Stimulated activated effector memory CD8-positive, alpha-beta T cell treated with anti-CD3 and anti-CD28 coated beads, Interleukin-12 subunit alpha, Interleukin-12 subunit beta, amount 100 ng/mL, for 72 hours (primary cell): Measurements from ENCODE around the gene ATP13A4.

Source experiments
- ATAC-seq: fragments of 150-1000 bp; cut with Tn5 transposase; 2 replicates; pipeline ENCODE4 v1.10.0; 2021
- DNase-seq, 2 donors: peaks; one replicate each; pipeline ENCODE4 v3.0.0; 2021 to 2022; ENCODE audit warnings: low spot score in 2 of 2
- H3K27ac Mint-ChIP-seq: one replicate; pipeline ENCODE4 v1.8.0; 2022; ENCODE audit warnings: mild to moderate bottlenecking, mixed read lengths
- H3K36me3 Mint-ChIP-seq: one replicate; pipeline ENCODE4 v1.8.0; 2022; ENCODE audit warnings: mild to moderate bottlenecking, mixed read lengths
- H3K4me1 Mint-ChIP-seq: one replicate; pipeline ENCODE4 v1.8.0; 2022; ENCODE audit warnings: mixed read lengths
- H3K4me3 Mint-ChIP-seq: one replicate; pipeline ENCODE4 v1.8.0; 2022; ENCODE audit warnings: mild to moderate bottlenecking, mixed read lengths
- H3K9me3 Mint-ChIP-seq: one replicate; pipeline ENCODE4 v1.8.0; 2022; ENCODE audit warnings: mixed read lengths

The ATP13A4 gene

DNA sequence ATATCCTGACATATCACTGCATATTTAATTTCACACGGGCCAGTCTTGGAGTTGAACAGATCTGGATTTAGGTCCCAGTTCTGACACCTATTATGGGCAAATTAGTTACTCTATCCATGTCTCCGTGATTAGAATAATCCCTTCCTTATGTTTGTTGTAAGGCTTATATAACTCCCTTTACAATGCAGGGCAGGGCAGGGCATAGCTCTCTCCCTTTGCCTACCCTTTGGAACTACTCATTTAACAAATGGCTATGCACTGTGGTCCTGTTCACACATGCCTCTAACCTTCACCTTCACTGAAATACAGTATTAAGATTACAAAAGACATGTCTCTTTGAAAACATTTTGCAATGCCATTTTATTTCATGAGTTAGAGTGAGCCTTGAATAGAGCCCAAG lies 151.4 kb downstream of the ATP13A4 start:
- DNase-seq = no peak
- H3K4me3 Mint-ChIP-seq = no peak overlapping the region
- no peaks in the 10 kb centered on the region for H3K4me1 Mint-ChIP-seq
- H3K27ac Mint-ChIP-seq = no peak overlapping the region
- ATAC-seq = no peak
- H3K36me3 Mint-ChIP-seq = no peaks in the 10 kb centered on the region
- H3K9me3 Mint-ChIP-seq = no peaks in the 10 kb centered on the region

- Mint-ChIP-seq H3K9me3 (peaks cover 3% of the 10 kb centered on the region), H3K27ac (no peak overlapping the region), H3K4me1 (no peaks in the 10 kb centered on the region), H3K36me3 (no peaks in the 10 kb centered on the region), H3K4me3 (no peak overlapping the region)
- ATAC-seq (no peak), DNase-seq (peak in 1 of 2 donors; percentile 25)
Observed at GRCh38 chr3:193400304-193400703, 154.4 kb downstream of the ATP13A4 start.

- H3K36me3 Mint-ChIP-seq = no peaks in the 10 kb centered on the region
- no peak overlapping the region for H3K4me3 Mint-ChIP-seq
- no peak overlapping the region for H3K27ac Mint-ChIP-seq
- H3K4me1 Mint-ChIP-seq = no peaks in the 10 kb centered on the region
- no peak for DNase-seq
- H3K9me3 Mint-ChIP-seq = peaks cover 3% of the 10 kb centered on the region
- ATAC-seq = no peak
Observed at GRCh38 chr3:193396451-193397244, 158.0 kb downstream of the ATP13A4 start.

DNA sequence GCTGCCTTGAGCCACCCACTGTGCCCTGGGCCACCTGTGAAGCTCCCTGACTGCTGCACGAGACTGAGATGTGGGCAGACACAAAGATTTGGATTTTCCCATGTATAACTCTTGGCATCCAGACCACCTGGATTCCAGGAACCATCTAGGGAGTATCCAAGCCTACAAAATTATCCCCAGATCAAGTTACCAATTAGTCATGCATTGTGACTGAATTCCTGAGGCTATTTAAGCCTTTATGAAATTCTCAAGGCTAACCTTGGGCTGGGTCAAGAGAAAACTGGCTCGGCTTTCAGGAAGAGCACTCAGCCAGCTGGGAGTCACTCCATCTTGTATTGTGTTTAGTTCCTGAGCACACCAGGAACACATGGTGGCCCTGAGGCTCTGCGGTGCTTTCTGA lies 162.8 kb downstream of the ATP13A4 start:
- Mint-ChIP-seq H3K4me1 (no peaks in the 10 kb centered on the region), H3K36me3 (no peaks in the 10 kb centered on the region), H3K27ac (no peak overlapping the region), H3K9me3 (no peaks in the 10 kb centered on the region), H3K4me3 (no peak overlapping the region)
- ATAC-seq (peak; percentile 30), DNase-seq (no peak)

DNA sequence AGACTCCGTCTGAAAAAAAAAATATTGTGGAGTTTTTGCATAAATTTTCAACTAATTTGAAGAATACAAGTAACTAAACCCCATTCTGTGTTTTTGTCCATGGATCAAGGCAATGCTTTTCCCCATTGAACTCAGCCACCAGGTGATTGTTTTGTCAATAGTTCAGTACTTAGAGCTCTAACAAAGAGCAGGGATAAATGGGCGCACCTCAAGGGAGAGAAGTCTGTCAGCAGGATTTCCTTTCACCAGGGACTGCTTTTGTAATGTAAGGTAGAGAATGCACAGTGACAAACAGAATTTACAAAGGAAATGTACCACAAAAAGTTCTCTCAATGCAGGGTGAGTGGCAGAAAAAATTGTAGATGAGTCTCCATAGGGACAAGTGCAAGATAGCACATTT lies 165.4 kb downstream of the ATP13A4 start:
- no peaks in the 10 kb centered on the region for H3K36me3 Mint-ChIP-seq
- DNase-seq = no peak
- H3K4me3 Mint-ChIP-seq = no peak overlapping the region

GRCh38 chr3:193388361-193388760 lies 166.3 kb downstream of the ATP13A4 start:
- DNase-seq = no peak
- Mint-ChIP-seq H3K9me3 (no peaks in the 10 kb centered on the region), H3K4me3 (no peak overlapping the region)

More for the DNA sequence above, 165.4 kb downstream of the ATP13A4 start:
- H3K9me3 Mint-ChIP-seq = no peaks in the 10 kb centered on the region
- no peak overlapping the region for H3K27ac Mint-ChIP-seq
- ATAC-seq = no peak
- H3K4me1 Mint-ChIP-seq = no peaks in the 10 kb centered on the region

DNA sequence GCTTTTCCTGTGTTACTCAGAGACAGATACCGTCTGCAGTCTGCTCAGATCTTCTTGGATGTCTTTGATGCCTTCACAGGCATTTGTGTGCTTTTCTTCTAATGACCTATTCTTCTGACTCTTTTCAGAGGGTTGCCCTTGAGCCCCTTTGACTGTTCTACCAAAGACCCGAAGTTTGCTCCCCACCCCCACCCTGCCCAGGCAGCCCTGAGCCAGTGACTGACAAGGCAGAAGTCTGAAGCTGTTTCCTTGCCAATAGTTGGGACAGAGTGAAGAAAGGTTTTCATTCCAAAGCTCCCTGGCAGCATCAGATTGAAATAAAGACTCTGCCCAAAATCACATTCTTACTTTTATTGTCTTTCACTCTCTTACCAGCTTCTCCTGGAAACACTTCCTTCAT lies 167.1 kb downstream of the ATP13A4 start:
- Mint-ChIP-seq H3K36me3 (no peaks in the 10 kb centered on the region), H3K9me3 (no peaks in the 10 kb centered on the region)
- no peak for ATAC-seq

More at GRCh38 chr3:193388361-193388760, 166.3 kb downstream of the ATP13A4 start:
- Mint-ChIP-seq H3K4me1 (no peaks in the 10 kb centered on the region), H3K36me3 (no peaks in the 10 kb centered on the region), H3K27ac (no peak overlapping the region)
- ATAC-seq = no peak

GRCh38 chr3:193378706-193379105 lies 176.0 kb downstream of the ATP13A4 start, which contains the start of gene ATP13A5:
Gene ATP13A5 (minus strand): TSS chr3:193378753. CDS start chr3:193378725, 28 bp downstream.
- no peak within 1 kb of the TSS for H3K4me3 Mint-ChIP-seq
- H3K4me1 Mint-ChIP-seq = no peaks in the 10 kb centered on the region
- H3K27ac Mint-ChIP-seq = no peak within 1 kb of the TSS
- DNase-seq = no peak
- H3K36me3 Mint-ChIP-seq = no peaks in the 10 kb centered on the region
- no peak for ATAC-seq
- H3K9me3 Mint-ChIP-seq = peaks cover 3% of the 10 kb centered on the region

More for the DNA sequence above, 167.1 kb downstream of the ATP13A4 start:
- no peaks in the 10 kb centered on the region for H3K4me1 Mint-ChIP-seq
- no peak for DNase-seq
- H3K27ac Mint-ChIP-seq = no peak overlapping the region
- H3K4me3 Mint-ChIP-seq = no peak overlapping the region

- H3K36me3 Mint-ChIP-seq = no peaks in the 10 kb centered on the region
- no peaks in the 10 kb centered on the region for H3K4me1 Mint-ChIP-seq
- H3K4me3 Mint-ChIP-seq = no peak overlapping the region
- peaks cover 3% of the 10 kb centered on the region for H3K9me3 Mint-ChIP-seq
- DNase-seq (no peak), ATAC-seq (no peak)
- no peak overlapping the region for H3K27ac Mint-ChIP-seq
Observed at GRCh38 chr3:193377591-193377990, 177.1 kb downstream of the ATP13A4 start.

DNA sequence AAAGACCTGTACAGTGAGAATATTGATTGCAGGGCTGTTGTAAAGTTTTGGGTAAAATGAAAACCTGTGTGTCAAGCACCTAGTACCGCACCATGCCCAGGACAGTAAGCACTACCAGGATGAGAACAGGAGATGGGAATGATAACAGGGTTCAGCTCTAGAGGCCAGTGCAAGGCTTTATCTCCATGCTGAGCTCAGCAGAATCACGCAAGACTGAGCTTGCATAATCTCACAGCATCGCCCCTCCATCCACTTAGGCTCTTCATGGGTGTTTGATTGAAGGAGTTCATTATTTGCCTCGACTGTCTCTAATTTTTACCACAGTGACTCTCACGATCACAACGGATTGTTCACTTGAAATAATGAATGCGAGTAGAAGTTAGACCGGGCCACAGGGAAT lies 179.1 kb downstream of the ATP13A4 start:
- Mint-ChIP-seq H3K4me1 (no peaks in the 10 kb centered on the region), H3K9me3 (no peaks in the 10 kb centered on the region), H3K4me3 (no peak overlapping the region), H3K27ac (no peak overlapping the region), H3K36me3 (no peaks in the 10 kb centered on the region)
- ATAC-seq (no peak), DNase-seq (no peak)

DNA sequence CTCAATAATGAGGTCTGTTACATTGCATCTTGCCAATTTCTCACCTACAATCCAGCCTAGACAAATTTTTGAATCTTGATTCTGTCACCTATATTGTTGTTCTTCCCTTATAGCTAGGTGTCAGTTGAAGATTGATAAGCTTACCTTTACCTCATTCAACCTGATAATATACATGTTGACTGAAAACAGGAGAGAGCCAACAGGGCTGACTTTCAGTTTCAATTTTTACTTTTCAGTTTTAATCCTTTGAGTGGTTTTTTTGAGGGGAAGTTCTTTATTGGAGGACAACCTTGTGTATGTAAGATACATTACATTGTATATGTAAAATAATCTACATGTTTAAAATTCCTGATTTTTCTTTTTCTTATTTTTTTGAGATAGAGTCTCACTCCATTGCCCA lies 181.9 kb downstream of the ATP13A4 start:
- H3K9me3 Mint-ChIP-seq = no peaks in the 10 kb centered on the region
- ATAC-seq (no peak), DNase-seq (no peak)
- no peaks in the 10 kb centered on the region for H3K36me3 Mint-ChIP-seq
- H3K4me3 Mint-ChIP-seq = no peak overlapping the region
- H3K27ac Mint-ChIP-seq = no peak overlapping the region
- H3K4me1 Mint-ChIP-seq = no peaks in the 10 kb centered on the region

DNA sequence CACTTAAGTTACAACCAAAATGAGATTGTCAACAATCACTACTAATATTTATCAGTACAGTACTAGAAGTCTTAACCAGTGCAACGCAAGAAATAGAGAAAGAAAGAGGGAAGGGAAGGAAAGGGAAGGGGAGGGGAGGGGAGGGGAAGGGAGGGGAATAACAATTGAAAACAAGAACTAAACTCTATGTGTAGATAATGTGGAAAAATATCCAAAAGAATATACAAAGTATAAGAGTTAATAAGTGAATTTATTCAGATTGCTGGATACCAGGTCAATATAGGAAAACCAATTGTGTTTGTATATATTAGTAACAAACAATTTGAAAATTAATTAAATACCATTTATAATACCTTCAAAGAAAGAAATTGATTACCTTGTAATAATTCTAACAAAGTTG lies 186.8 kb downstream of the ATP13A4 start:
- no peaks in the 10 kb centered on the region for H3K36me3 Mint-ChIP-seq
- no peaks in the 10 kb centered on the region for H3K9me3 Mint-ChIP-seq
- no peaks in the 10 kb centered on the region for H3K4me1 Mint-ChIP-seq
- no peak overlapping the region for H3K27ac Mint-ChIP-seq
- H3K4me3 Mint-ChIP-seq = no peak overlapping the region
- no peak for ATAC-seq
- no peak for DNase-seq

GRCh38 chr3:193357291-193357690 lies 197.4 kb downstream of the ATP13A4 start:
- Mint-ChIP-seq H3K4me1 (no peaks in the 10 kb centered on the region), H3K9me3 (peaks cover 3% of the 10 kb centered on the region), H3K36me3 (no peaks in the 10 kb centered on the region), H3K4me3 (no peak overlapping the region), H3K27ac (no peak overlapping the region)
- no peak for ATAC-seq
- DNase-seq = no peak

GRCh38 chr3:193354423-193354822 lies 200.3 kb downstream of the ATP13A4 start:
- H3K4me3 Mint-ChIP-seq = no peak overlapping the region
- H3K9me3 Mint-ChIP-seq = peaks cover 3% of the 10 kb centered on the region
- DNase-seq (no peak), ATAC-seq (no peak)
- H3K36me3 Mint-ChIP-seq = no peaks in the 10 kb centered on the region
- no peak overlapping the region for H3K27ac Mint-ChIP-seq
- no peaks in the 10 kb centered on the region for H3K4me1 Mint-ChIP-seq
